Stimulated activated naive CD8-positive, alpha-beta T cell treated with anti-CD3 and anti-CD28 coated beads, Interleukin-15, Interleukin-2, amounts not matched to agents 100 U/mL and 50 U/mL, for 24 hours (primary cell): Measurements from ENCODE around the gene CNTN2.

Source experiments
- ATAC-seq: fragments of 150-1000 bp; cut with Tn5 transposase; one replicate; pipeline ENCODE4 v1.10.0; 2021
- DNase-seq: peaks from one replicate; pipeline ENCODE4 v3.0.0; 2021

Gene CNTN2, protein sequence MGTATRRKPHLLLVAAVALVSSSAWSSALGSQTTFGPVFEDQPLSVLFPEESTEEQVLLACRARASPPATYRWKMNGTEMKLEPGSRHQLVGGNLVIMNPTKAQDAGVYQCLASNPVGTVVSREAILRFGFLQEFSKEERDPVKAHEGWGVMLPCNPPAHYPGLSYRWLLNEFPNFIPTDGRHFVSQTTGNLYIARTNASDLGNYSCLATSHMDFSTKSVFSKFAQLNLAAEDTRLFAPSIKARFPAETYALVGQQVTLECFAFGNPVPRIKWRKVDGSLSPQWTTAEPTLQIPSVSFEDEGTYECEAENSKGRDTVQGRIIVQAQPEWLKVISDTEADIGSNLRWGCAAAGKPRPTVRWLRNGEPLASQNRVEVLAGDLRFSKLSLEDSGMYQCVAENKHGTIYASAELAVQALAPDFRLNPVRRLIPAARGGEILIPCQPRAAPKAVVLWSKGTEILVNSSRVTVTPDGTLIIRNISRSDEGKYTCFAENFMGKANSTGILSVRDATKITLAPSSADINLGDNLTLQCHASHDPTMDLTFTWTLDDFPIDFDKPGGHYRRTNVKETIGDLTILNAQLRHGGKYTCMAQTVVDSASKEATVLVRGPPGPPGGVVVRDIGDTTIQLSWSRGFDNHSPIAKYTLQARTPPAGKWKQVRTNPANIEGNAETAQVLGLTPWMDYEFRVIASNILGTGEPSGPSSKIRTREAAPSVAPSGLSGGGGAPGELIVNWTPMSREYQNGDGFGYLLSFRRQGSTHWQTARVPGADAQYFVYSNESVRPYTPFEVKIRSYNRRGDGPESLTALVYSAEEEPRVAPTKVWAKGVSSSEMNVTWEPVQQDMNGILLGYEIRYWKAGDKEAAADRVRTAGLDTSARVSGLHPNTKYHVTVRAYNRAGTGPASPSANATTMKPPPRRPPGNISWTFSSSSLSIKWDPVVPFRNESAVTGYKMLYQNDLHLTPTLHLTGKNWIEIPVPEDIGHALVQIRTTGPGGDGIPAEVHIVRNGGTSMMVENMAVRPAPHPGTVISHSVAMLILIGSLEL

GRCh38 chr1:205042911-205043806 is at the start of gene CNTN2:
Gene CNTN2 (plus strand): TSS chr1:205043212. CDS start chr1:205053186, 9,974 bp downstream.
- no peak for ATAC-seq
- DNase-seq = no peak

- ATAC-seq (no peak), DNase-seq (no peak)
These were observed 48.7 kb upstream of the CNTN2 start for GRCh38 chr1:204994086-204994862.

GRCh38 chr1:204996981-204997380 is 46.0 kb upstream of the CNTN2 start:
- ATAC-seq = no peak
- no peak for DNase-seq

DNA sequence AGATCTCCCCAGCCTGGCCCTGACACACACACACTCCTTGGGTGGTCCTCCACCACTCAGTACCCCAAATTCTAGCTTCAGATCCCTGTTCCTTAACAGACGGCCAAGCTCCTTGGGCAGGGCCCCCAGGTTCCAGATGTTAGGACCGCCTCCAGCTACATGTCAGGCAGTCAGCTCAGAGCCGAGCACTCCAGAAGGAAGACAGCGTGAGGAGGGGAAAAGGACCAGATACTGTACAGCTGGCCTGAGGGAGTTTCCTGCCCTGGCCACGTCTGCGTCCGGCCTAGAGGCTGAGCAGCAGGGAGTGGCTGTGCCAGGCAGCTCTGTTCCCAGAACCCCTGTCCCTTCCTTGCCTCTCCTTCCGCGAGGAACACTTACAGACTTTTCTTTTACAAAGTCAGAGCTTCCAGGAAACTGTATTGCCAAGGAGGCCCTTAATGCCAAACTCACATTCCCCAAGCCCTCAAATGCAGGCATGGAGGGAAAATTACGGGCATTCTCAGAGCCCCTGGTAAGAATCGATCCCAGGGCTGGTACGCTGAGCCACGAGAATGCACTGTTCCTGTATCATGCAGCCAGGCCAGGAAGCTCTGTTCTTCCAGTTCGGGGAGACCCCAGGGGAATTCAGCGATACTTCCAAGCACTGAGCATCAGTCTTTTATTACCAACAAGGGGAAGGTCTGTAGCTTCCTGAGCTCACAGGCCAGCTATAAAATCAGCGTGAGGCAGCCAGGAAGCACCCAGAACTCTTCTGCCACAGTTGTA is 45.2 kb upstream of the CNTN2 start:
- DNase-seq (no peak), ATAC-seq (no peak)

- ATAC-seq (no peak), DNase-seq (no peak)
These were observed 41.9 kb upstream of the CNTN2 start for GRCh38 chr1:205001162-205001561.

GRCh38 chr1:205002705-205003104 is 40.3 kb upstream of the CNTN2 start:
- DNase-seq (no peak), ATAC-seq (no peak)

- ATAC-seq (no peak), DNase-seq (no peak)
These were observed 39.5 kb upstream of the CNTN2 start for GRCh38 chr1:205003358-205004131.

- DNase-seq = no peak
- no peak for ATAC-seq
These were observed 38.7 kb upstream of the CNTN2 start for GRCh38 chr1:205004351-205004750.

DNA sequence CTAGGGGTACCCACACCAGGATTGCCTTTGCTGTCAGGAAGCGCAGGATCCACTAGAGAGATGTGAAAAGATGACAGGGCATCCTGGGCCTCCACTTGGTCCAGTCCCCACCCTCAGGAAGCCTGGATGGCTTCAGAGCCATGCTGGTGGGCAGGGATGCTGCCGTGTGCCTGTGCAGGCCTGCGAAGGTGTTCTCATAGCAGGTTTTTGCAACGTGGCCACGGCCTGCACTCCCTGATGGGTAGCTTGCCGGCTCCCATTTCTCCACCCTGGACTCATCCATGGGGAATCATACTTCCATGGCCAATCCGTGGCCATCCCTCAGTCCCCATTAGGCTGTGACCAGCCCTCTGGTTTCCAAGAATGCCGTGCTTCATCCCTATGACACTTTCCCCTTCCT is 34.1 kb upstream of the CNTN2 start:
- no peak for ATAC-seq
- no peak for DNase-seq

DNA sequence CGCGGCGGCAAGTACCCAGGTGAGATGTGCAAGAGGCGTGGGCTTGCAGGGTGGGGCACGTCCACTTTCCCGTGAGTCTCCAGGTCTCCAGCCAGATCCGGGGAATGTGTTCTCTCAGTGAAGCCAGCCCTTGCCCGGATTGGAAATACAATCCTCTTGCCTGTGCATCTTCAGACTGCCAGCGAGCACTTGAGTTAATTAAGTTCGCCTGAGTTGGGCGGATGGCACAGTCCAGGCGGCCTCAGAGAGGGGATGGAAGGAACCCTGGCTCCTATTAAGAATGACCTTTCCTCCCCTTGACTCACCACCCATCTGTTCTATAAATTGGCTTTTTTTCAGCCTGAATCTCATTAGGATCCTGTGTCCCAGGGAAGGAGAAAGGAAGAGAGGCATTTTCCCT is 33.3 kb upstream of the CNTN2 start:
- ATAC-seq = no peak
- DNase-seq = no peak

DNA sequence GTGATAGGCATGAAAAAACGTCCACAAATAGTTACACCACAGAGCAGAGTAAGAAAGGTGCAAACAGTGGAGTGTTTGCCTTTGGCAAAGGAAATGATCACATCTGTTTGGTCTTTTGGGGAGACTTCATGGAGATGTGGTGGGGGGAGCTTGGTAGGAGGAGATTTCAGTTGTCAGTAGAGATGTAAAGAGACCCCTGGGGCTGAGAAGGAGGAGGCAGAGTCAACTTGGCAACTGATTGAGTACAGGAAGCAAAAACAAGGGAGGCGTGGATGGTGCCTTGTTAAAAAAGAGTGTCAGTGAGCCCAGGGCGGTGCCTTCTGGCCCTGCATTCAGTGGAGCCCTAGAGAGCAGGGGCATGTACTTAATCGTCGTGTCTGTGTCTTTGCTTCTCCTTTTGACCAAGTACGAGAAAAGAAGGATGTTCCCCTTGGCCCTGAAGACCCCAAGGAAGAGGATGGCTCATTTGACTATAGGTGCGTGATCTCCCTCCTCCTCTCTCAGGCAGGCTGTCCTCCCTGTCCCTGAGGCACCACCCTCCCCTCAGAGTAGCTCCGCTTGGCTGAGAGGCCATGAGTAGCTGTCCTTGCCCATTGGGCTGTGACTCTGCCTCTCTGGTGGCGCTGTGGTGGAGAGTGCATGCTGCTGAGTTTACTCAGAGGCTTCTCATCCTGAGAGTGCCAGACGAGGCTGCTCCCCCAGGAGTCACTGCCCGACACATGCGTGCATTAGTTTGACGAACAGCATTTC is 30.4 kb upstream of the CNTN2 start:
- ATAC-seq = no peak
- DNase-seq = no peak

DNA sequence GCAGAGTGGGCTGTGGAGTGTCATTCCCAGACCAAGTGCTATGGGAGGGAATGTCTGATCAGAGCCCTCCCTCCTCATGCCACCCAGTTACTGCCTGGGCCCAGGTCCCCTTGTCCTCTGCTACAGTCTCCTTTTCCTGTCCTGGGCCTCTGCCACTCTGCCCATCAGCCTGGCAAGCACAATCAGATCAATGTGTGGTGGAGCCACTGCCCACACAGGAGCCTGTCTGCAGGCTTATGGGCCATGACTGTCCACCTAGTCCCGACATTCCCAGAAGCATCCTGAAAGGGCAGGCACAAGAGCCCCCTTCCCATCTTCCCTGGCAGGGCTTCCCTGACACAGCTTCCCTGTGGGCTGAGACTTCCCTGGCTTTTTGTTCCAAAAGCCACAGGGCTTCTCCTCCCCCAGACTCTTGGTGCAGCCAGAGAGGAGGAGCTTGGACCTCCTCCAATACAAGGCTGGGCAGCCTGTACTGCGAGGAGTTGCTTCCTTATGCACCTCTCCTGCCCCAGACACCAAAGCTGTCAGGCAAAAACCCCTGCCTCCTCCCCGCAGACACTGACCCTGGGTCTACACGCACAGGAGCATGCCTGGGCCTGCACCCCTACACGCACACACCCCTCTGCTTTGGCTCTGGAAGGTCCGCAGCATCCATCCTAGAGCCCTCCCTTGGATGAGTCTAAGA is 29.2 kb upstream of the CNTN2 start:
- no peak for ATAC-seq
- DNase-seq = no peak

- DNase-seq = no peak
These were observed 28.2 kb upstream of the CNTN2 start for GRCh38 chr1:205014783-205015182.

DNA sequence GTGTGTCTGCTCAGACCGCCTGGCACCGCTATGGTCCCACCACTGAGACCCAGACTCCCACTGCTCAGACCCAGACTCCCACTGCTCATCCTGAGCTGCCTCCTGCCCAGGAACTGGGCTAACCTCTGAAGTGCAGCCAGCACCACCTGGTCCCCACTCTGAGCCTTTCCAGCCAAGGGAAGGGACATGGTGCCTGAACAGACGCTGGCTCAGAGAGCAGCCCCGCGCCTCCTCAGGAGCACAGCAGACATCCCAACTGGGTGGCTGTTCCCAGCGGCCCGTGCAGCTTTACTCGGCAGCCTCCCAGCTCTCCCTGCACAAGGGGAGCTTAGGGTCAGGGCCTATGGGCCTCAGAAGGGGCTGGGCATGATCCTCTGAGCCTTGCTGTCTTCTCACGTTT is 27.8 kb upstream of the CNTN2 start:
- ATAC-seq (no peak), DNase-seq (no peak)

More at GRCh38 chr1:205014783-205015182, 28.2 kb upstream of the CNTN2 start:
- no peak for ATAC-seq

GRCh38 chr1:205016075-205016474 is 26.9 kb upstream of the CNTN2 start:
- DNase-seq (no peak), ATAC-seq (no peak)

DNA sequence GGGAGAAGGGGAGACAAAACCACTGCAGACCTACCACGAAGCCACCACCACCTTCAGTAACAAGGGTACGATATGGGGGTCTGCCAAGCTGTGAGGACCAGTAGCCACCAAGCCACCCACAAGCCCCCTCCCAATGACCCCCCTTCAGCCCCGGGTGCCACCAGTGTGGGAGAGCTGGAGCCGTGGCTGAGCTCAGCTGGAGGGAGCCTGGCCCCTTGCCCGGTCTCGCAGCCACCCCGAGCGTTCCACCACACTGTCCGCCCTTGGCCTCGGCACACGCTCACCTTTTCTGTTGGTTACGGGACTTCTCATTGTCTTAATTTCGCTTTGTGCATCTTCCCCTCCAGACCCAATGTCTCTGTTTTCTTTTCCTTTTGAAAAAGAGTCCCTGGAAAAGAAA is 26.4 kb upstream of the CNTN2 start:
- ATAC-seq = no peak
- DNase-seq = no peak

DNA sequence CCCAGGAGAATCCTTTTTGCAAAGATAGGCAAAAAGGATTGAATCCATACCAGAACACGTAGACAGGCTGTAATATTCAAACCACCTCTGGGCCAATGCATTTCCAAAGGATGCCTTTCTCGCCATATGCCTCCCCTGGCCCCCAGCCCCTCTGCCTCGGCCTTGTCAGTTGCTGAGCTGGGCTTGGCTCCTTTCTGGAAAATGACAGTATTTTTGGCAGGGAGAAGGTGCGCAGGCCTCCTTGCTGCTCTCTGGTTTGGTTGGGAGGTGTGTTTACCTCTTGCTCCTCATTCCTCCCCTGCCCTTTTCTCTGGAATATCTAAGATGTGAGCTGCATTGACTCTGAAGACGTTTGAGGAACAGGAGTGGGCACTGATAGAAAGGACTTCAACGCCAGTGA is 26.0 kb upstream of the CNTN2 start:
- no peak for ATAC-seq

GRCh38 chr1:205017766-205018165 is 25.2 kb upstream of the CNTN2 start:
- ATAC-seq (no peak), DNase-seq (no peak)

More for the DNA sequence above, 26.0 kb upstream of the CNTN2 start:
- no peak for DNase-seq
